IMR-90 (cell line): ENCODE results near the gene TMX3. TPM values are rescaled to one million over a fixed set of nuclear protein-coding genes. Genes with fewer than 3 reads are reported as not detected.

ENCODE experiments used
- ATAC-seq: fragments of 200-7000 bp; cut with Tn5 transposase; 2 replicates; pipeline ENCODE4 v1.9.1; 2020; ENCODE audit warnings: low read depth, mild to moderate bottlenecking, moderate library complexity
- BruUV-seq: library from RNA; stranded (reverse); fragments of 400-500 nt; replicated peaks from 2 replicates; lab custom pipeline; 2021; lab: Mats Ljungman, UMichigan
- CTCF ChIA-PET: fragments of 300-600 bp; formaldehyde crosslinking; extraction: SDS; loops from one replicate; lab custom pipeline; 2021; ENCODE audit warnings: antibody characterized with exemption; lab: Yijun Ruan, JAX
- POLR2A ChIA-PET: fragments of 300-600 bp; sonication (Branson Sonifier 250); formaldehyde crosslinking; loops from one replicate; lab custom pipeline; 2022; ENCODE audit warnings: antibody characterized with exemption; ENCODE audit not compliant: unreplicated experiment; lab: Charles Lee
- DNase-seq: peaks from one replicate; pipeline ENCODE4 v3.0.0; 2013
- H2AFZ ChIP-seq: replicated peaks from 2 replicates; pipeline ENCODE3; 2013; ENCODE audit warnings: low read length, mild to moderate bottlenecking; ENCODE audit not compliant: poor library complexity
- H2AK5ac ChIP-seq: 2 replicates; pipeline ENCODE4 v1.6.1; 2013; ENCODE audit warnings: low read depth, low read length, inconsistent platforms
- H2AK9ac ChIP-seq: replicated peaks from 2 replicates; pipeline ENCODE3; 2013; ENCODE audit warnings: mild to moderate bottlenecking, low read depth, low read length, moderate library complexity; ENCODE audit not compliant: poor library complexity
- H2BK120ac ChIP-seq: 2 replicates; pipeline ENCODE4 v1.6.1; 2013; ENCODE audit warnings: low read depth, low read length, inconsistent platforms
- H2BK15ac ChIP-seq: 3 replicates; pipeline ENCODE4 v1.6.1; 2013; ENCODE audit warnings: low read depth, low read length, inconsistent platforms
- H2BK20ac ChIP-seq: 2 replicates; pipeline ENCODE4 v1.6.1; 2013; ENCODE audit warnings: low read depth, mild to moderate bottlenecking, inconsistent platforms, low read length, moderate library complexity
- H2BK5ac ChIP-seq: 2 replicates; pipeline ENCODE4 v1.6.1; 2013; ENCODE audit warnings: mild to moderate bottlenecking, low read depth, low read length, inconsistent platforms; ENCODE audit not compliant: poor library complexity, severe bottlenecking
- H3K14ac ChIP-seq: replicated peaks from 2 replicates; pipeline ENCODE4 v1.6.1; 2013; ENCODE audit warnings: low read depth, low read length, inconsistent platforms
- H3K18ac ChIP-seq: 2 replicates; pipeline ENCODE4 v1.6.1; 2013; ENCODE audit warnings: low read depth, low read length, control low read depth
- H3K23ac ChIP-seq: 2 replicates; pipeline ENCODE4 v1.6.1; 2013; ENCODE audit warnings: low read depth, low read length, inconsistent platforms
- H3K27ac ChIP-seq: 2 replicates; pipeline ENCODE4 v1.5.1; 2013; ENCODE audit warnings: mild to moderate bottlenecking, control low read depth, low read length; ENCODE audit not compliant: insufficient read depth
- H3K27me3 ChIP-seq: 2 replicates; pipeline ENCODE4 v1.6.1; 2013; ENCODE audit warnings: low read length; ENCODE audit not compliant: control insufficient read depth, insufficient read depth
- H3K36me3 ChIP-seq: 2 replicates; pipeline ENCODE4 v1.6.1; 2013; ENCODE audit warnings: low read length, mixed read lengths; ENCODE audit not compliant: control insufficient read depth, insufficient read depth
- H3K4ac ChIP-seq: 2 replicates; pipeline ENCODE4 v1.6.1; 2013; ENCODE audit warnings: low read depth, low read length, inconsistent platforms
- H3K4me1 ChIP-seq: 2 replicates; pipeline ENCODE4 v1.6.1; 2013; ENCODE audit warnings: low read length, mixed read lengths; ENCODE audit not compliant: control insufficient read depth, insufficient read depth
- H3K4me2 ChIP-seq: 2 replicates; pipeline ENCODE4 v1.6.1; 2013; ENCODE audit warnings: low read depth, mild to moderate bottlenecking, control low read depth, low read length, moderate library complexity
- H3K4me3 ChIP-seq: 2 replicates; pipeline ENCODE4 v1.5.1; 2013; ENCODE audit warnings: low read depth, mild to moderate bottlenecking, control low read depth, low read length, moderate library complexity; ENCODE audit not compliant: insufficient read depth
- H3K56ac ChIP-seq: 2 replicates; pipeline ENCODE4 v1.6.1; 2013; ENCODE audit warnings: low read length, inconsistent platforms; ENCODE audit not compliant: insufficient read depth; ENCODE audit errors: extremely low read depth
- H3K79me1 ChIP-seq, 2 experiments: 2 replicates each; pipeline ENCODE4 v1.6.1; 2013; ENCODE audit warnings: low read length in 2 of 2, inconsistent platforms in 1 of 2, low read depth in 1 of 2
- H3K9ac ChIP-seq: 2 replicates; pipeline ENCODE4 v1.6.1; 2013; ENCODE audit warnings: low read depth, low read length, control low read depth
- H3K9me1 ChIP-seq: 2 replicates; pipeline ENCODE4 v1.6.1; 2013; ENCODE audit warnings: low read length, inconsistent platforms; ENCODE audit not compliant: insufficient read depth
- H3K9me3 ChIP-seq: 2 replicates; pipeline ENCODE4 v1.6.1; 2013; ENCODE audit warnings: low read length; ENCODE audit not compliant: control insufficient read depth, insufficient read depth
- H4K20me1 ChIP-seq: 2 replicates; pipeline ENCODE4 v1.6.1; 2013; ENCODE audit warnings: low read length, inconsistent platforms; ENCODE audit not compliant: insufficient read depth
- H4K5ac ChIP-seq: 2 replicates; pipeline ENCODE4 v1.6.1; 2013; ENCODE audit warnings: mild to moderate bottlenecking, low read depth, low read length, control low read depth
- H4K8ac ChIP-seq, 2 experiments: 2 replicates each; pipeline ENCODE4 v1.6.1; 2013; ENCODE audit warnings: low read depth in 2 of 2, low read length in 2 of 2, control low read depth in 1 of 2, inconsistent platforms in 1 of 2
- H4K91ac ChIP-seq: 2 replicates; pipeline ENCODE4 v1.6.1; 2013; ENCODE audit warnings: low read depth, low read length, inconsistent platforms; ENCODE audit not compliant: insufficient read depth
- CEBPB ChIP-seq: IDR thresholded peaks from 2 replicates; pipeline ENCODE4 v1.6.1; 2012; ENCODE audit warnings: low read depth, low read length, improper control_type of control experiment
- SMC3 ChIP-seq: fragments of 150-350 bp; IDR thresholded peaks from 2 replicates; pipeline ENCODE4 v1.6.1; 2016; ENCODE audit warnings: low read depth, mild to moderate bottlenecking, antibody characterized with exemption, low read length, moderate library complexity
- WGBS, 2 experiments: methylation state at CpG; one replicate each; pipeline versions ENCODE4 v1.1.5 to v1.1.7; 2013; ENCODE audit warnings: missing lambda C conversion rate in 2 of 2; ENCODE audit not compliant: insufficient read length in 1 of 2; ENCODE audit errors: extremely low coverage in 2 of 2; 5-methylcytosine and 5-hydroxymethylcytosine counted together
- dilution Hi-C: fragments of 300-500 bp; cut with HindIII; formaldehyde crosslinking; loops from one replicate; pipeline ENCODE4 v1.14.3; 2018; ENCODE audit warnings: low sequenced_read_pairs; ENCODE audit not compliant: unreplicated experiment
- in situ Hi-C: fragments of 300-500 bp; cut with MboI; formaldehyde crosslinking; loops from 3 replicates; pipeline ENCODE4 v1.14.3; 2019; ENCODE audit warnings: low sequenced_read_pairs, inconsistent platforms, mixed read lengths
- intact Hi-C: fragments of 100-400 bp; cut with micrococcal nuclease; formaldehyde crosslinking; loops from 2 replicates; pipeline ENCODE4 v1.10.0; 2022
- polyA plus RNA-seq, 3 experiments: library from polyadenylated mRNA; depleted of rRNA; stranded (reverse); fragments of >200 nt; gene quantifications; 2 replicates each; pipeline ENCODE4 v1.2.3, GENCODE V29; 2012; ENCODE audit warnings: low replicate concordance in 1 of 3
- total RNA-seq: library from RNA; depleted of rRNA; stranded (reverse); fragments of >200 nt; gene quantifications from 2 replicates; pipeline ENCODE4 v1.2.3, GENCODE V29; 2012

The TMX3 gene
- total and polyA plus RNA-seq, 2 of the 4 experiments (the other 2 are of a cell fraction) = 22.8 to 50.5 TPM

DNA sequence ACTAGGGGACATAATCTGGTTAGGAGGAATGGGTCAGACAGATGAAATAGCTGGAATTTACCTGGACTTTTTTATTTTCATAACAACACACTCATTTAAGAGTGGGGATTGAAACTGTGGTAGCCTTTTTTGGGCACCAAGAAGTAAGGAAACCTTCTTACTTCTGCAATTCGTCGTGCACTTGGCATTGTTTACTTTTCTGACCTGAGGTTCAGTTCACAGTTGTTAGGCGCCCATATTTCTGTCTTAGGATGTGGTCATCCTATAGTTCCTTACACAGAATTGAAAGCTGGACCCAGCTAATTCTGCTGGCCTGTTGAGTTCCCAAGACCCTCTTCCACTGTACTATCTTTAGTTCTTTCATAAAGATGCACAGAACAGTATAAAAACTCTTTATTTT lies 72.9 kb downstream of the TMX3 start:
- Histone ChIP-seq H4K8ac (no peak overlapping the region), H2BK120ac (no peak overlapping the region), H3K27me3 (no peaks in the 10 kb centered on the region), H3K23ac (no peak overlapping the region), H4K91ac (no peak overlapping the region), H2BK20ac (no peak overlapping the region), H3K9me3 (no peaks in the 10 kb centered on the region), H3K9ac (no peak overlapping the region), H3K14ac (no peak overlapping the region), H2BK5ac (no peak overlapping the region), H3K56ac (no peak overlapping the region), H3K4me2 (no peak overlapping the region), H2AK5ac (no peak overlapping the region), H3K4me1 (no peaks in the 10 kb centered on the region), H3K9me1 (no peaks in the 10 kb centered on the region), H3K27ac (no peak overlapping the region), H2AFZ (no peak overlapping the region), H2BK15ac (no peak overlapping the region), H3K18ac (no peak overlapping the region), H4K20me1 (no peaks in the 10 kb centered on the region), H3K79me1 (no peaks in the 10 kb centered on the region), H3K36me3 (no peaks in the 10 kb centered on the region), H2AK9ac (no peak overlapping the region), H4K5ac (no peak overlapping the region), H3K4me3 (no peak overlapping the region), H3K4ac (no peak overlapping the region)
- dilution Hi-C loops (no loop called here), in situ Hi-C loops (no loop called here), intact Hi-C loops (no loop called here)
- CTCF ChIA-PET = no interaction called here
- no peak for TF ChIP-seq SMC3
- TF ChIP-seq CEBPB = no peak
- no TSS peak for BruUV-seq
- no peak for DNase-seq
- no peak for ATAC-seq
- POLR2A ChIA-PET = no interaction called here
- WGBS, 2 experiments = no CpG with 5 or more reads among the region's 3 CpGs
